ENCODE results near the gene BARX2. TPM values are rescaled to one million over a fixed set of nuclear protein-coding genes. Genes with fewer than 3 reads are reported as not detected.

Gene BARX2
- total and polyA plus RNA-seq, 11 donors, result 0.03 to 0.72 (median 0.12) TPM; not detected in 8

DNA sequence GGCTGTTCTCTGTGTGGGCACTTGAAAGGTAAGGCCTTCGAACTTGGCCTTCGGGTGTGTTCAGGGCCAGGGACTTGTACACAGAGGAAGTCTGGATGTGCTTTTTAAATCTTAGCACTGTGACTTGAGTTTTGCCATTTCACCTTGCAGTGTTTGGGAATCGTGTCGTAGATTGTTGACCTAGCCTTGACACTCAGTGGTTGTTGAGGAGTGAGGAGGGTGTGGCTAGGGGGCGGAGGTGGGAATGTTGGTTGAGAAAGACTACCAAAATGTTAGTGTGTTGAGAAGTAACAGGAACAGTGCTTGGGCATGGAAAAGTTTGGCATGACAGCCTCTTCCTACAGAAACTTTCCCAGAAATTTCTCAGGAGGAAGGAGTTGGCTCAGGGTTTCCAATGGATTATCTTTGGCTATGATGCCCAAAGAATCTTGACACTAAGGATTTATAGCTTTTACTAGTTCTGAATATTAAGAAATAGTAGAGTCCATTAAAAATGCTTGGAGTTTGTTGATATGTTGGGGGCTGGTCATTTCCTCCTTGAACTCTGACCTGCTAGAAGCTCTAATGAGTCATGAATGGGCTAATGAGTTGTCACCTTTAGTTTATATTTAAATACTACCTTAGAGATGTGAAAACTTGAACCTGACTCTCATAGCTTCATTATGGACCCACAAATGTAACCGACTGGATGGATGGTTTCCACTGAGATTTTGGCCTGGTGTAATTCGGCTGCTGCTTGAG lies 40.6 kb downstream of the BARX2 start:
- WGBS, 4 donors, result 88 to 94% (median 93%) methylated on average over 7 of the region's 7 CpGs
- no peak overlapping the region for H3K27ac ChIP-seq
- H3K27me3 ChIP-seq, result no peaks in the 10 kb centered on the region
- H3K4me1 ChIP-seq, result no peaks in the 10 kb centered on the region
- DNase-seq (no peak), ATAC-seq (no peak)
- H3K4me3 ChIP-seq, result no peak overlapping the region
- no peaks in the 10 kb centered on the region for H3K9me3 ChIP-seq
- intact Hi-C loops (cut with DNase I), result no loop called here
- no peaks in the 10 kb centered on the region for H3K36me3 ChIP-seq
- TF ChIP-seq POLR2A (IDR thresholded peaks at IDR 0.05), result no peak
- TF ChIP-seq, protein P1, sequence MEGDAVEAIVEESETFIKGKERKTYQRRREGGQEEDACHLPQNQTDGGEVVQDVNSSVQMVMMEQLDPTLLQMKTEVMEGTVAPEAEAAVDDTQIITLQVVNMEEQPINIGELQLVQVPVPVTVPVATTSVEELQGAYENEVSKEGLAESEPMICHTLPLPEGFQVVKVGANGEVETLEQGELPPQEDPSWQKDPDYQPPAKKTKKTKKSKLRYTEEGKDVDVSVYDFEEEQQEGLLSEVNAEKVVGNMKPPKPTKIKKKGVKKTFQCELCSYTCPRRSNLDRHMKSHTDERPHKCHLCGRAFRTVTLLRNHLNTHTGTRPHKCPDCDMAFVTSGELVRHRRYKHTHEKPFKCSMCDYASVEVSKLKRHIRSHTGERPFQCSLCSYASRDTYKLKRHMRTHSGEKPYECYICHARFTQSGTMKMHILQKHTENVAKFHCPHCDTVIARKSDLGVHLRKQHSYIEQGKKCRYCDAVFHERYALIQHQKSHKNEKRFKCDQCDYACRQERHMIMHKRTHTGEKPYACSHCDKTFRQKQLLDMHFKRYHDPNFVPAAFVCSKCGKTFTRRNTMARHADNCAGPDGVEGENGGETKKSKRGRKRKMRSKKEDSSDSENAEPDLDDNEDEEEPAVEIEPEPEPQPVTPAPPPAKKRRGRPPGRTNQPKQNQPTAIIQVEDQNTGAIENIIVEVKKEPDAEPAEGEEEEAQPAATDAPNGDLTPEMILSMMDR (IDR thresholded peaks at IDR 0.05), result no peak

DNA sequence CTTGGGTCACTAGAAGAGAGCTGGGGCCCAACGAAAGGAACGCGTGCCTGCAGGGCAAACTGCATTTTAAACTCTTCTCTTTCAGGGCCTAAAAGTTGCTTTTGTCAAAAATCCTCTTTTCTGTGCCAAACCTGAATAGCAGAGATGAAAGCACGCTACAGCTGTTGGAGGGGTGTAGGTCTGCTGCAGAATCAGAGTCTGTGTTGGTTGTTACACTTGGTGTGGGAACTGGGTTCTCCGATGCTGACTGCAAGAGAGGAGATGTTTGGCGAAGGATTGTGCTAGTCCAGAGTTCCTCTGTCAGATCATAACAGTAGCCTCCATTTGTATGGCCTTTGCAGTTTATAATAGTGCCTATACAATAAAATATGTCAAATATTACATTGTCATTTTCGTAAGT lies 41.8 kb downstream of the BARX2 start:
- ATAC-seq, result no peak
- no peak for DNase-seq
- Histone ChIP-seq H3K4me3 (no peak overlapping the region), H3K27ac (no peak overlapping the region), H3K27me3 (no peaks in the 10 kb centered on the region), H3K9me3 (no peaks in the 10 kb centered on the region), H3K4me1 (no peaks in the 10 kb centered on the region), H3K36me3 (no peaks in the 10 kb centered on the region)
- intact Hi-C loops (cut with DNase I), result no loop called here
- TF ChIP-seq, protein P1 (IDR thresholded peaks at IDR 0.05), result no peak
- TF ChIP-seq POLR2A (IDR thresholded peaks at IDR 0.05), result no peak
- 83 to 92% (median 88%) methylated on average over 7 of the region's 7 CpGs for WGBS, 4 donors

DNA sequence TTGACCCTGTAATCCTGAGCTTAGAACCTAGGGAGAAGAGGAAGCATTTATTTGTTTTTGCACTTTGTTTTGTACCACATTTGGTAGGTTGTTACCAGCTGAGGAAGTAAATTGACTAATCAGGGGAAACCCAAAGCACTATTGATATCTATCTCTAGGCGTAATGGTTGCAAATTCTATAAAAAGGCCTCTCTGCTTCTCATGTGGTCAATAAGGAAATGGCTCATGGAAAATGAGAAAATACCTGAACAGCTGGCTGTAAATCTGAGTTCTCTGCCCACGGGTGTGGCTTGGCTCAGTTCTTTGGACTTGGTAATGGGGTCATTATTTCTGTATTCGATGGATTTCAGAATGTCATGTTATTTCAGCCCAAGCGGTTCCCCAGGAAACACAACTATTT lies 42.4 kb downstream of the BARX2 start:
- 56 to 72% (median 65%) methylated on average over 4 of the region's 4 CpGs for WGBS, 4 donors
- no peaks in the 10 kb centered on the region for H3K4me1 ChIP-seq

DNA sequence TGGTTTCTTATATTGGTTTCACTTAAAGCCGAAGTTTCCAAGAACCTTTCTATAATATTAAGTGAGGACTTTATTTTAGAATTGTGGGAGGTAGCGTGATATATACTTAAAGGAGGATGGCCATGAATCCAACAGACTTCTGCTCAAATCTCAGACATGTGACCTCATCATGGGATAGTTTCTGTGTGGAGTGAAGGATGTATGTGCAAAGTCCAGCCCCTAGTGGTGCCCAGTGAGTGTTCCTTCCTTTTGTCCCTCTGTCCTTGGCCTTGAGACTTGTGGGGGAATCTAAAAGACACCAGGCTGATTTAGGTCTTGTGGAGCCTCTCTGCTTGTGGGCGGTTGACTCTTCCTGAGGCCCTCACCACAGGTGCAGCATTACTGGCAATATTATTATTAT lies 43.7 kb downstream of the BARX2 start:
- no peaks in the 10 kb centered on the region for H3K36me3 ChIP-seq
- no peak for TF ChIP-seq POLR2A (IDR thresholded peaks at IDR 0.05)
- TF ChIP-seq, protein P1 (IDR thresholded peaks at IDR 0.05), result no peak
- 95 to 98% (median 96%) methylated on average over 3 of the region's 3 CpGs for WGBS, 4 donors
- ATAC-seq, result no peak
- H3K9me3 ChIP-seq, result no peaks in the 10 kb centered on the region
- H3K27ac ChIP-seq, result no peak overlapping the region
- H3K27me3 ChIP-seq, result no peaks in the 10 kb centered on the region
- H3K4me3 ChIP-seq, result no peak overlapping the region
- no peaks in the 10 kb centered on the region for H3K4me1 ChIP-seq
- intact Hi-C loops (cut with DNase I), result no loop called here
- DNase-seq, result no peak

More for the DNA sequence above, 42.4 kb downstream of the BARX2 start:
- no peak for ATAC-seq
- no peaks in the 10 kb centered on the region for H3K27me3 ChIP-seq
- no peaks in the 10 kb centered on the region for H3K9me3 ChIP-seq
- no peak overlapping the region for H3K4me3 ChIP-seq
- TF ChIP-seq POLR2A (IDR thresholded peaks at IDR 0.05), result no peak
- TF ChIP-seq, protein P1 (IDR thresholded peaks at IDR 0.05), result no peak
- H3K36me3 ChIP-seq, result no peaks in the 10 kb centered on the region
- no peak for DNase-seq
- H3K27ac ChIP-seq, result no peak overlapping the region
- intact Hi-C loops (cut with DNase I), result no loop called here

All from heart left ventricle (tissue), 16 donors.